Aorta (tissue), 5 donors: ENCODE measurements around the gene GPRIN1. TPM values are rescaled to one million over a fixed set of nuclear protein-coding genes. Genes with fewer than 3 reads are reported as not detected.

Experiments used
- ATAC-seq: fragments of 200-7000 bp; cut with Tn5 transposase; one replicate; pipeline ENCODE4 v1.9.1; 2022; ENCODE audit warnings: moderate library complexity; ENCODE audit not compliant: low FRiP score
- DNase-seq, 2 donors: peaks; one replicate each; pipeline ENCODE4 v3.0.0-alpha.2; 2020
- H3K27ac ChIP-seq, 2 donors: one replicate each; pipeline ENCODE4 v1.5.1; 2013; ENCODE audit warnings: low read length in 2 of 2, mild to moderate bottlenecking in 2 of 2, moderate library complexity in 2 of 2, control low read depth in 1 of 2, inconsistent platforms in 1 of 2, low read depth in 1 of 2
- H3K27me3 ChIP-seq, 2 donors: one replicate each; pipeline ENCODE4 v1.6.1; 2013; ENCODE audit warnings: control low read depth in 1 of 2, low read length in 1 of 2, mild to moderate bottlenecking in 1 of 2, moderate library complexity in 1 of 2; ENCODE audit not compliant: insufficient read depth in 2 of 2, control insufficient read depth in 1 of 2
- H3K36me3 ChIP-seq, 2 donors: one replicate each; pipeline ENCODE4 v1.6.1; 2013; ENCODE audit warnings: control low read depth in 1 of 2, low read length in 1 of 2, mild to moderate bottlenecking in 1 of 2; ENCODE audit not compliant: insufficient read depth in 2 of 2, control insufficient read depth in 1 of 2
- H3K4me1 ChIP-seq, 2 donors: one replicate each; pipeline ENCODE4 v1.6.1; 2013; ENCODE audit warnings: low read length in 2 of 2, control low read depth in 1 of 2, mild to moderate bottlenecking in 1 of 2, moderate library complexity in 1 of 2; ENCODE audit not compliant: insufficient read depth in 2 of 2, control insufficient read depth in 1 of 2
- H3K4me3 ChIP-seq, 2 donors: one replicate each; pipeline ENCODE4 v1.5.1; 2013; ENCODE audit warnings: low read length in 2 of 2, control low read depth in 1 of 2, mild to moderate bottlenecking in 1 of 2
- H3K9me3 ChIP-seq: one replicate; pipeline ENCODE4 v1.6.1; 2013; ENCODE audit warnings: mild to moderate bottlenecking, low read length; ENCODE audit not compliant: control insufficient read depth
- WGBS, 2 donors: extraction: QIAGEN DNeasy Blood & Tissue Kit; methylation state at CpG; one replicate each; pipeline ENCODE4 v1.1.7; 2013; 5-methylcytosine and 5-hydroxymethylcytosine counted together
- intact Hi-C, 2 donors: fragments of 100-400 bp; cut with DNase I; formaldehyde crosslinking; loops; one replicate each; pipeline versions ENCODE4 v1.14.2 to v1.15.0; 2022
- polyA plus RNA-seq, 2 donors: library from polyadenylated mRNA; stranded (reverse); fragments of 200-250 nt; gene quantifications; one replicate each; pipeline ENCODE4 v1.2.3, GENCODE V29; 2013
- total RNA-seq, 2 donors: library from RNA; stranded (reverse); fragmentation: NEBNext Ultra II Directional; extraction: Animal tissue kit (Norgen Biotek cat#: 25700); gene quantifications; one replicate each; pipeline ENCODE4 v1.2.1, GENCODE V29; 2021
- donor health status: healthy with polysubstance abuse.
- donor health status: Bipolar disorder and iron deficiency.
- donor health status: DM: no; HTN: no; CAD: no.
- donor health status: DM: no; HTN: no; CAD: no.
- donor health status: DM: yes; HTN: yes; CAD: no.

The GPRIN1 gene
- total and polyA plus RNA-seq, 4 donors, result 0.15 to 0.87 (median 0.66) TPM

- Histone ChIP-seq H3K27ac (no peak overlapping the region), H3K4me3 (no peak overlapping the region), H3K9me3 (no peaks in the 10 kb centered on the region), H3K27me3 (no peaks in the 10 kb centered on the region), H3K4me1 (no peaks in the 10 kb centered on the region), H3K36me3 (no peaks in the 10 kb centered on the region)
- ATAC-seq (no peak), DNase-seq (no peak)
- WGBS, 2 donors, result 96% methylated on average over 3 of the region's 3 CpGs
- intact Hi-C loops, result no loop called here
These were observed 28.5 kb upstream of the GPRIN1 start for GRCh38 chr5:176638437-176638836.

- no peak overlapping the region for H3K4me3 ChIP-seq
- intact Hi-C loops, result no loop called here
- H3K27ac ChIP-seq, result no peak overlapping the region
- no peaks in the 10 kb centered on the region for H3K4me1 ChIP-seq
- no peaks in the 10 kb centered on the region for H3K36me3 ChIP-seq
- no peak for ATAC-seq
- no peaks in the 10 kb centered on the region for H3K27me3 ChIP-seq
- H3K9me3 ChIP-seq, result no peaks in the 10 kb centered on the region
- WGBS, 2 donors, result 49 to 59% methylated on average over 4 of the region's 4 CpGs
- DNase-seq, result no peak
These were observed 27.6 kb upstream of the GPRIN1 start for GRCh38 chr5:176637556-176637955.

- no peak overlapping the region for H3K27ac ChIP-seq
- no peaks in the 10 kb centered on the region for H3K27me3 ChIP-seq
- DNase-seq, result no peak
- H3K4me3 ChIP-seq, result no peak overlapping the region
- no peak for ATAC-seq
- no peaks in the 10 kb centered on the region for H3K9me3 ChIP-seq
- intact Hi-C loops, result no loop called here
- 44 to 50% methylated on average over 9 of the region's 9 CpGs for WGBS, 2 donors
- H3K36me3 ChIP-seq, result no peaks in the 10 kb centered on the region
- no peaks in the 10 kb centered on the region for H3K4me1 ChIP-seq
These were observed 26.5 kb upstream of the GPRIN1 start for GRCh38 chr5:176636426-176636825.

- no peaks in the 10 kb centered on the region for H3K9me3 ChIP-seq
- H3K4me3 ChIP-seq, result no peak overlapping the region
- ATAC-seq (no peak), DNase-seq (no peak)
- H3K27ac ChIP-seq, result no peak overlapping the region
- WGBS, 2 donors, result 19 to 22% methylated on average over 6 of the region's 6 CpGs
- H3K27me3 ChIP-seq, result no peaks in the 10 kb centered on the region
- no peaks in the 10 kb centered on the region for H3K4me1 ChIP-seq
- intact Hi-C loops, result no loop called here
- no peaks in the 10 kb centered on the region for H3K36me3 ChIP-seq
These were observed 23.6 kb upstream of the GPRIN1 start for GRCh38 chr5:176633598-176633997.

- no peak overlapping the region for H3K4me3 ChIP-seq
- no peaks in the 10 kb centered on the region for H3K36me3 ChIP-seq
- DNase-seq (no peak), ATAC-seq (no peak)
- H3K4me1 ChIP-seq, result no peaks in the 10 kb centered on the region
- intact Hi-C loops, result no loop called here
- H3K27me3 ChIP-seq, result no peaks in the 10 kb centered on the region
- 73 to 79% methylated on average over 2 of the region's 2 CpGs for WGBS, 2 donors
- no peak overlapping the region for H3K27ac ChIP-seq
- H3K9me3 ChIP-seq, result no peaks in the 10 kb centered on the region
These were observed 22.8 kb upstream of the GPRIN1 start for GRCh38 chr5:176632745-176633144.

GRCh38 chr5:176631383-176632200, 21.6 kb upstream of the GPRIN1 start:
- Histone ChIP-seq H3K36me3 (no peaks in the 10 kb centered on the region), H3K9me3 (no peaks in the 10 kb centered on the region), H3K4me1 (no peaks in the 10 kb centered on the region), H3K4me3 (no peak overlapping the region), H3K27ac (no peak overlapping the region), H3K27me3 (no peaks in the 10 kb centered on the region)
- DNase-seq, result no peak
- WGBS, 2 donors, result 71 to 79% methylated on average over 7 of the region's 7 CpGs
- no peak for ATAC-seq
- intact Hi-C loops, result no loop called here

GRCh38 chr5:176630681-176631222, 20.8 kb upstream of the GPRIN1 start:
- intact Hi-C loops, result no loop called here
- H3K4me1 ChIP-seq, result no peaks in the 10 kb centered on the region
- H3K9me3 ChIP-seq, result no peaks in the 10 kb centered on the region
- no peaks in the 10 kb centered on the region for H3K27me3 ChIP-seq
- DNase-seq (no peak), ATAC-seq (no peak)
- WGBS, 2 donors, result 9% methylated on average over 20 of the region's 20 CpGs
- no peak overlapping the region for H3K27ac ChIP-seq
- no peaks in the 10 kb centered on the region for H3K36me3 ChIP-seq
- peak overlapping the region in 1 of 2 donors; percentile 5 for H3K4me3 ChIP-seq

- peak; percentile 61 for ATAC-seq
These were observed 20.1 kb upstream of the GPRIN1 start, which contains the start of the genes EIF4E1B and SNCB for GRCh38 chr5:176629853-176630680. Gene EIF4E1B (plus strand): TSS chr5:176630675. CDS start chr5:176642788, 12,113 bp downstream. Gene SNCB (minus strand): TSS chr5:176630534. CDS start chr5:176629654, 880 bp downstream.

More at GRCh38 chr5:176629853-176630680, 20.1 kb upstream of the GPRIN1 start, which contains the start of the genes EIF4E1B and SNCB:
- H3K4me1 ChIP-seq, result no peaks in the 10 kb centered on the region
- H3K36me3 ChIP-seq, result no peaks in the 10 kb centered on the region
- 0 to 1% methylated on average over 73 to 94 of the region's 94 CpGs for WGBS, 2 donors
- no peaks in the 10 kb centered on the region for H3K9me3 ChIP-seq
- no peak for DNase-seq
- no peaks in the 10 kb centered on the region for H3K27me3 ChIP-seq
- intact Hi-C loops, result no loop called here
- H3K4me3 ChIP-seq, result peak within 1 kb of the TSS in 1 of 2 donors; percentile 5
- no peak within 1 kb of the TSS for H3K27ac ChIP-seq
